Stimulated activated CD4-positive, alpha-beta T cell treated with anti-CD3 and anti-CD28 coated beads, Interleukin-15, amount 100 ng/mL, for 48 hours (primary cell): Measurements from ENCODE around the gene HAND1.

Experiments used
- DNase-seq, 2 donors: peaks; one replicate each; pipeline ENCODE4 v3.0.0-alpha.2; 2020; ENCODE audit warnings: low read depth in 2 of 2

Gene HAND1

DNA sequence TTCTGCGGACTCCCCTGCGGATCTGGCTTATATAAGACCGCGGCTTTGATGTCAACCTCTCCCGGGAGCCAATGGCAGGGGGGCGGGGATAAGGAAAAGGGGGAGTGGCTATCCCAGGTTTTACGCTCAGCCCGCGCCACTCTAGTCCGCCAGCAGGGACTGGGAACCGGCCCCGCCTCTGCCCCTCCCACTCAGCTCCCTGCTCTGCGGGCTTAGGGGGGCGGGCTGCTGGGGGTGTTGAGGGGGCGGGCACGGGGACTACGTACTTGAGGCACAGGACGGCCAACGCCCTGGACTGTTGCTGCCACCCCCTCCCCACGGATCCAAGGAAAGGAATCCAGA is at the start of gene HAND1:
Gene HAND1, minus strand, starts transcription at position 4 of the 342 bp plus-strand sequence. CDS start 219 bp downstream, outside the sequence.
- no peak for DNase-seq

DNA sequence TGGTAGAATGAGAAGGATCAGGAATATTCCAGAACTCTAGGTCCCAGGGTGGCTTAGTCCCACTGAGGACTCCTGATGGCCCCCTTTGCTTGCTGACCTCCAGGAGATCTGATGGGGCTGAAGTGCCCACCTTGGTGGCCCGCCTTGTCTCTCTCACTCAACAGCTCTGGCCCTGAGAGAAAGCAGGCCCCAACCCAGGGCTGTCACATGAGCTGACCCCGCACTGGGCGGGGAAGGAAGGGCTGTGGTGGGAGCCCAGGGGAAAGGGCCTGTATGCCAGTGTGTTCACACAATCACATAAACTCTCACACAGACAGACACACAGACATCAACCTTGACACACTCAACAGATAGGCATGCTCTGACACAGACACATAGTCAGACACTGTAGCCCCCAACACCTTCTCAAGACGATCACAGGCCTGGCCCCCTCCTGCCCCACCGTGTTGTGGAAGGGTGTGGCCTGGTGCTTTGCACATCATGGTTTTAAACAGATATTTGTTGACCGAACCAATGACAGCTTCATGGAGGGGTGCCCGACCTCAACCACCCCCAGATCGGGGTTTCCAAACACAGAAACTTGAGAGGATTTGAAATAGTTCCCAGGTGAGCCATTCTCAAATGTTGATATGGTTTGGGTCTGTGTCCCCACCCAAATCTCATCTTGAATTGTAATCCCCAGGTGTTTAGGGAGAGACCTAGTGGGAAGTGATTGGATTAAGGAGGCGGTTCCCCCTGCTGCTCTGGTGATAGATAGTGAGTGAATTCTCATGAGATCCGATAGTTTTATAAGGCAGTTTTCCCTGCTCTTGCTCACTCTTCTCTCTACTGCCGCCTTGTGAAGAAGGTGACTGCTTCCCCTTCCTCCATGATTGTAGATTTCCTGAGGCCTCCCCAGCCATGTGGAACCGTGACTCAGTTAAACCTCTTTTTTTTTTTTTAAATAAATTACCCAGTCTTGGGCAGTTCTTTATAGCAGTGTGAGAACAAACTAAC is 48.5 kb upstream of the HAND1 start:
- no peak for DNase-seq

GRCh38 chr5:154524859-154525258 is 46.8 kb upstream of the HAND1 start:
- no peak for DNase-seq

DNA sequence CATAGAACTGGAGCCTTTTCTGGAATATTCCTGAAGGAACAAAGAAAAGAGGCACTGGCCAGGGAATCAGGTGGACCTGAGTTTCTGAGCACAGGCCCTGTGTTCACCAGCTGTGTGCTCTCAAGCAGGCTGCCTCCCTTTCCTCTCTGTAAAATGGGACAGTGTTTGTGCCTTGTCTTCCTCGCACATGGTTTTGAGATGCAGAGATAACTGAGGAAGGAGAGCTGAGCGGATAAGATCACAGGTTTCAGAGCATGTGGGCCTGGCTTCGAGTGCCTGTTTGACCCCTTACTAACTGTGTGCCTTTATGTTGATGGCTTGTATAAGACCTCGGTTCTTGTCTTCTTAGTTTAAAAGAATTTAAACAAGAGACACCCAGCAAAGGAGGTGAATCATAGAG is 46.2 kb upstream of the HAND1 start:
- no peak for DNase-seq

- no peak for DNase-seq
Observed at GRCh38 chr5:154523709-154524108, 45.7 kb upstream of the HAND1 start.

GRCh38 chr5:154523104-154523503 is 45.1 kb upstream of the HAND1 start:
- no peak for DNase-seq

- no peak for DNase-seq
Observed at GRCh38 chr5:154522284-154522683, 44.3 kb upstream of the HAND1 start.

DNA sequence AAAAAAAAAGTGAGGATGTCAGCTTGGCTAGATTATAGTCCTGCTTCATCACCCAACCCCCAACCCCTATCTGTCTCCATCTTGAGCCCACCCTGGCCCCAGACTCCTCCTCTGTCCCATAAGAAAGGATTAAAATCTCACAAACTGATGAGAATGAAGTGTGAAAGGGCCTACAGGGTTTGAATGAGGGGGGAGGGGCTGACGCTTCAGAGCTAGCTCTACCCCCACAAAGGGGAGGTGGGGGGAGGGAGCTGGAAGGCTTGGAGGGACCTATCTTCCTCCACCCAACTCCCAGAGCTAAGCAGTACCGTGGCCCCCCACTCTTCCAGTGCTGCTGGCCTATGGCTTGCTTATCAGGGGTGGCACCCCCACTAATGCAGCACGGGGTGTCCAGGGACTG is 43.7 kb upstream of the HAND1 start:
- no peak for DNase-seq

GRCh38 chr5:154520861-154521453 is 42.9 kb upstream of the HAND1 start:
- DNase-seq, result peak in 1 of 2 donors; percentile 10

DNA sequence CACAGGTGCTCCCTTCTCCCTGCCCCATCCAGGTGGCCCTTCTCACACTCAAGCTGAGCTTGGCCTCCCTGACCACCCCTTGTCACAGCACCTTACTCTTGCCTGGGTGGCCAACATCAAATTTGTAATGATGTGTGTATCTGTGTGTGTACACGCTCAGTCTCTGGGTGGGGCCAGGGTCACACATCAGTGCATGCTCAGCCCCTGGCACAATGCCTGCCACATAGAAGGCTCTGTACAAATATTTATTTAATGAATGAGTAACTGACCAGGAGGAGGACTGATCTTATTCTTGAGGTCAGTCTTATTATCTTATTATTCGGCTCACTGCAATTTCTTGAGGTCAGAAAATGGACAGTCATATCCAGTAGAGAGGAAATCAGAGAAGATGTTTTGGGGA is 41.3 kb upstream of the HAND1 start:
- no peak for DNase-seq

DNA sequence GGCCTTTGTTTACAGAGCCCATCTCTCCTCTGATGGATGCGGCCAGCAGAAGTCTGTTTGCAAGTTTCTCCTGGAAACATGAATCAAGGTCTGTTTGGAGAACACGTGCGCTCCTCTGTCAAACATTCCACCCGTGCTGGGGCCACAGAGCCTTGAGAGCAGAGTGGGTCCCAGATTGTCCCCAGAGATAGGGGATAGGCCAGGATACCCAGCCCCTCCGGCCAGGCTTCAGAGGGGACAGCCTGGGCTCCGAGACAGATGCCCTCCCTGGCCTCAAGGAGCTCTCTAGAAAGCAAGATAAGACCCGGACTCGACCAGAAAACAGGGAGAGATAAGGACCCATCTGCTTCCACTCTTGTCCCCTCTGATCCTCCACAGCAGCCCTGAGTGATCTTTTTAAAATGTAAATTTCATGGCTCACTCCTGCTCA is 40.4 kb upstream of the HAND1 start:
- no peak for DNase-seq

DNA sequence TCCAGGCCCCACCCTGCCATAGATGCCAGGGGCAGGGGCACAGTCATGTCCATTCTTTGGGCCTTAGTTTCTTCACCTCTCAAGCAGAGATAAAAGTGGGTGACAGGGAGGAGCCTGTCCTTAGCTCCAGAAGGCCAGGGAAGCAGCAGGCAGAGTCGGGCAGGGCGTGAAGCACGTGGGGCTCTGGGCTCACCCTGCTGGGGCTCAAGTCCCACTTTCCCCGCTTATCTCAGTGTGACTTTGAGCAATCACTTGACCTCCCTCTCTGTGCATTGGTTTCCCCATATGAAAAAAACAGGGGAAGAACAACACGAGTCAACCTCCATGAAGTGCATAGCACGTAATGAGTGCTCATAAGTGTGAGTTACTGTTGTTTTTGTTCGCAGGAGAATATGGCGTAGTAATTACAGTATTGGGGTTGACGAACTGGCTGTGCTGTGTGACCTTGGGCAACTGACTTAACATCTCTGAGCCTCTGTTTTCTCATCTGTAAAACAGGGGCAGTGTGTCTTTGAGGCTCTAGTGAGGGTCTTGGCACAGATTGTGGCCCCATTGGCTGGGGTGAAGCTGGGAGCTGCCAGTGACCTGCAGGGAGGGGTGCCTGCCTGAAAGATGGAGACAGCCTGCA is 39.9 kb upstream of the HAND1 start:
- DNase-seq, result no peak

GRCh38 chr5:154517181-154517580 is 39.2 kb upstream of the HAND1 start:
- no peak for DNase-seq

- DNase-seq, result no peak
Observed at GRCh38 chr5:154516475-154516874, 38.4 kb upstream of the HAND1 start.

- DNase-seq, result peak in 1 of 2 donors; percentile 12
Observed at GRCh38 chr5:154515488-154515887, 37.5 kb upstream of the HAND1 start.

- DNase-seq, result no peak
Observed at GRCh38 chr5:154514331-154514730, 36.3 kb upstream of the HAND1 start.

GRCh38 chr5:154513669-154514084 is 35.6 kb upstream of the HAND1 start:
- no peak for DNase-seq

- DNase-seq, result no peak
Observed at GRCh38 chr5:154511984-154512383, 34.0 kb upstream of the HAND1 start.

GRCh38 chr5:154509784-154510555 is 31.9 kb upstream of the HAND1 start:
- DNase-seq, result no peak

- no peak for DNase-seq
Observed at GRCh38 chr5:154508114-154508513, 30.1 kb upstream of the HAND1 start.

DNA sequence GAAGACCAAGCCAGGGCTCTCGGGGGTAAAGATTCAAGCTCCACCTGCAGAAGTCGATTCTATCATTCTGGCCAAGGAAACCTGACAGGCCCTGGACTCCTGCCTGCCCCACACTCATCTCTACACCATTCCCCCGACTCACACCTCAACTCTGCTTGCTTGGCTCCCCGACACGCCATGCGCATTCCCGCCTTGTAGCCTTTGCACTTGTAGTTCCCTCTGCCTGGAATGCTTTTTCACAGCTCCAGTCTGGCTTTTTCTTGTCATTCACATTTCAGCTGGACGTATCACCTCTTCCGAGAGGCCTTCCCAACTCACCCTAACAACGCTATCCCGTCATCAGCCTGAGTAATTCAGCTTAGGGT is 28.7 kb upstream of the HAND1 start:
- no peak for DNase-seq
